NOMO-1 treated with DMSO at 0.1 percent for 48 hours (cell line): Measurements from ENCODE around the gene SRRM4.
"Not testable (repeated sequence)": the region's sequence is repeated elsewhere in the genome, so short reads cannot be mapped to it uniquely, and the experiment has no call there.

Source experiments
- DNase-seq: peaks from one replicate; lab custom pipeline; 2025; ENCODE audit not compliant: unreplicated experiment; lab: John Stamatoyannopoulos, UW

The SRRM4 gene

GRCh38 chr12:119068129-119068856 is 87.0 kb downstream of the SRRM4 start:
- no peak for DNase-seq

GRCh38 chr12:119069147-119069642 is 87.9 kb downstream of the SRRM4 start:
- no peak for DNase-seq

- DNase-seq: no peak
These were observed 89.8 kb downstream of the SRRM4 start for GRCh38 chr12:119071176-119071575.

DNA sequence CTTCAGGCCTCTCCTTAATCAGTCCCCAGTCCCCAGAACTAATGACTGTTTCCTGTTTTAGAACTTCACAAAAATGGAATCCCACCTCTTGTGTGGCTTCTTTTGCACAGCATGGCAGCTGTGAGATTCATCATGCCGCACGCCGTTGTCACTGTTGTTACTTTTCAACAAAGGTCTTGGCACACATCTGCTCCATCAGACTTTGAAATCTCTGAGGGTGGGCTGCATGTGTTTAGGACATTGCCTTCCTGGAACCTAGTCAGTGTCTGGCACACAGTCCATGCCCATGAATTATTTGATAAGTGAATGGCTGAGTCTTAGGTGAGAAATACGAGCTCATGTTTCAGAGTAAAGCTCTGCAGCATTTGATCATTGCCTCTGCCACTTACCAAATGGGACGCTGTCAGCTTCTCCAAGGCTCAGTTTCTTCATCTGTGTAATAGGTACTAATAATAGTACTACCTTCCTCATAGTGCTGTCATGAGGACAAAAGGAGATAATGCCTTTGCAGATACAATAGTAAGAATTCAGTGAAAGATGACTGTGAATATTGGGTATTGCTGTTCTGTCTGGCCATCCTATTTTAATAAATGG is 90.4 kb downstream of the SRRM4 start:
- DNase-seq: no peak

DNA sequence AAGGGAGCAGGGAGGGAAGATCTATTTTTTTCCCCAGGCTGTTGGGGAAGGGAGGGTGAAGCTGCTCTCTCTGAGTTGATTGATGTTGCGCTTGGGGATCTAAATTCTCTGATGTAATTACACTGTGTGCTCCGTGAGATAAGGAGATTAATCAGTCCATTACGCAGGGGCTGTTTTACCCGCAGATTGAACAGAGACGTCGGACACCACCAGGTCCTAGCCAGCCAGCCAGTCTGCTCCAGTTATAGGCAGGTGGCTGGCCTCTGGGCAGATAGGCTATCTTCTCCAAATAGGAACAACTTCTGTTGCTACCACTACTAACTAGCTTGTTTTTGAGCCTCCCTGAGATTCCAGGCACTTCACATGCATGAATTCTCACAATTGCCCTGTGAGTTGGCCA is 91.1 kb downstream of the SRRM4 start:
- no peak for DNase-seq

GRCh38 chr12:119075222-119075787 is 94.0 kb downstream of the SRRM4 start:
- DNase-seq: no peak

DNA sequence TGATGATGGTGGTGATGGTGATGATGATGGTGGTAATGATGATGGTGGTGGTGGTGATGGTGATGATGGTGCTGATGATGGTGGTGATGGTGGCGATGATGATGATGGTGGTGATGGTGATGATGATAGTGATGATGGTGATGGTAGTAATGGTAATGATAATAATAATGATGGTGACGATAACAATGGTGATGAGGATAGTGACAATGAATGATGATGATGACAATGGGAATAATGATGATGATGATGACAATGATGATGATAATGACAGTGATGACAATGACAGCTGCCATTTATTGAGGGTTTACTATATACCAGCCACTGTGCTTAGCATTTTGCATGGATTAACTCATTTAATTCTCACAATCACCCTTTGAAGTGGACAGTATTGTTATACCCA is 94.6 kb downstream of the SRRM4 start:
- DNase-seq: no peak

DNA sequence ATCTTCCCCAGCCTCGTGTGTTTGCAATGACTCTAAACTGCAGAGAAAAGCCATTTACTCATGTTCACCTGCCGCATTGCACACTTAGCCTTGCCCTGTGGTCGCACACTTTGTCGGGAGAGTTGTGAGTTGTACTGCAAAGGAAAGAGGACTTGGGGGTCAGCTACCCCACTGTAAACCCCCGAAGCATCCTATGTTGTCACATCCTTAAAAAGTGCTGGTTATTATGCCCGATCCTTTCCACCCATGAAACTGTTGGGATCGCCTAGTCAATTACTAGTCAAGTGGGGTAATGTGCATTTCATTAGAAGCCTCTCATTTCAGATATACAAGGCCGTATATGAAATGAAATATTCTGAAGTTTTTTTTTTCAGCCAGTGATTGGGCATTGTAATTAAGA is 98.2 kb downstream of the SRRM4 start:
- no peak for DNase-seq

- no peak for DNase-seq
These were observed 100.7 kb downstream of the SRRM4 start for GRCh38 chr12:119082016-119082415.

- no peak for DNase-seq
These were observed 101.2 kb downstream of the SRRM4 start for GRCh38 chr12:119082496-119082895.

DNA sequence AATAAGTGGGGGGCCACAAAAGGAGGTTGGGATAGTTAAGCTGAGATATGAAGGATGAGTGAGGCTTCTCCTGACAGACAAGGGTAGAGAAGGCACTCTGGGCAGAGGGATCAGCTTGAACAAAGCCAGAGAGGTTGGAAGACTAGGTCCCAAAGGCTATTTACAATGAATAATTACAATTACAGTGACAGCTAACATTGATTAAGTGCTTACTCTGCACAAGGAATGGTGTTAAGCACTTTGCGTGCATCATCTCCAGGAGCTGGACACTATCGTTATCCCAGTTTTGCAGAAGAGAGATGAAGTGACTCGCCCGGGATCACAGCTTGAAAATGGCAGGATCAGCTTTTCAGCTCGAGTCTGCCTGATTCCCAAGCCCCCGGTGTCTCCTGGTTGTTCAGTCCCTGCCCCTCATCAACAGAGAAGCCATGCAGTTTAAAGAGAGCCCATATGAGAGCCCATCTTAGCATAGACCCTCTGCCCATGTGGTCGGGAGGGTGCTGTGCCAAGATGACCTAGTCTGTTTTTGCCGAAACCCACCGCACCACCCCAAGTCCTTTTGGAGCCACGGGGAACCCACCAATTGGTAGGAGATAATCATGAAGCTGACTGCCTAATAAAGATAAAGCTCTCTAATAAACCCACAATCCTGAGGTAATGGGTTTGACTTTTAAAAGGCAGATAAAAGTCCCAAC is 107.5 kb downstream of the SRRM4 start:
- DNase-seq: no peak

GRCh38 chr12:119089380-119090013 is 108.2 kb downstream of the SRRM4 start:
- no peak for DNase-seq

DNA sequence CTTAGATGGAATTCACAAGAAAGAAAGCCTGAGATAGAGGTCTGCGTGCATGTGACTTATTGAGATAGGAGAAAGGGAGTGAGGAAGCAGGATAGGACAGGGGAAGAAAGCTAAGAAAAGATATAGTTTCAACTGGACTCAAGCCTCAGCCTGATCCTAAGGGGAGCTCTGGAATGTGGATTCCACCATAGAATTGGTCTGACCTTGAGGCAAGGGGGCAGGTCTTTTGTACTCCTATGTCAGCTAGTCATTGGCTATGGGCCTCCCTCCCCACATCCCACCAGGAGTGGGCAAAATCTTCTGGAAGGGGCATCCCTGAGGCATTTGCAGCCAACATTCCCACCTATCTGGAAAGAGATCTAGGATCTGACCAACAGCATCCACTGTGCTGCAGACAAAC is 108.9 kb downstream of the SRRM4 start:
- DNase-seq: no peak

GRCh38 chr12:119090865-119091264 is 109.5 kb downstream of the SRRM4 start:
- no peak for DNase-seq

GRCh38 chr12:119096429-119097202 is 115.3 kb downstream of the SRRM4 start:
- DNase-seq: no peak

DNA sequence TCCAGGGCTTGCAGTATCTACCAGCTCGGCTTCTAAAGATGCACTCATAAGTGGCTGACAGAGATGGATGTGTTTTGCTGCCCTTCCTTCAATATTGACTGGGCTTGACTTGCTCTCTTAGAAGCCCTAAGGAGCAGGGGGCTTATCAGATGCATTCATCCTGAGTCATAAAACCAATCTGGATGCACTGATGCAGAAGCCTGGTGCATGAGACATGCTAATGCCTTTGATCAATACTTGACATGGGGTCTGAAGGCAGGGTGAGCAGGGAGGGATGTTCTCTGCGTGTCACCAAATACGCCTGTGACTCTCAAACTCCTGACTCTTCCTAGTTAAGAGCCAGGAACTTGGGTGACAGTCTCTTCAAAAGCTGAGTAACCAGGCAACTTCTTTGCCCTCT is 119.6 kb downstream of the SRRM4 start:
- DNase-seq: no peak

- DNase-seq: no peak
These were observed 120.9 kb downstream of the SRRM4 start for GRCh38 chr12:119102274-119102673.

DNA sequence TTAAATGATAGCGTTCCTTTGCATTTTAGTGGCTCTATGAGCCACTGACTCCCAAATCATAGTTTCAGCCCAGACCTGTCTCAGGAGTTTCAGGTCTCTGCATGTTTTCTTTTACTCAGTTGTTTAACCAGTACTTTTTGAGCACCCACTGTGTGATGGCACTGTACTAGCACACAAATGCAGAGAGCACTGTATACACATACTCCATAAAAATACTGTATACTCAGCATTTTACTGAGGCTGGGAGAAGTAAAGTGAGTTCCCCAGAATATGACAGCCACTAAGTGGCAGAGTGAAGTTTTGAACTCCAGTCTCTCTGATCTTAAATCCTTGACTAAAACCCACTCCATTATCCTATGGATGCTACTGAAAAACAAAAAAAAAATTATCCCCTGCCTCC is 121.4 kb downstream of the SRRM4 start:
- DNase-seq: no peak

GRCh38 chr12:119104969-119105368 is 123.6 kb downstream of the SRRM4 start:
- DNase-seq: not testable (repeated sequence)

DNA sequence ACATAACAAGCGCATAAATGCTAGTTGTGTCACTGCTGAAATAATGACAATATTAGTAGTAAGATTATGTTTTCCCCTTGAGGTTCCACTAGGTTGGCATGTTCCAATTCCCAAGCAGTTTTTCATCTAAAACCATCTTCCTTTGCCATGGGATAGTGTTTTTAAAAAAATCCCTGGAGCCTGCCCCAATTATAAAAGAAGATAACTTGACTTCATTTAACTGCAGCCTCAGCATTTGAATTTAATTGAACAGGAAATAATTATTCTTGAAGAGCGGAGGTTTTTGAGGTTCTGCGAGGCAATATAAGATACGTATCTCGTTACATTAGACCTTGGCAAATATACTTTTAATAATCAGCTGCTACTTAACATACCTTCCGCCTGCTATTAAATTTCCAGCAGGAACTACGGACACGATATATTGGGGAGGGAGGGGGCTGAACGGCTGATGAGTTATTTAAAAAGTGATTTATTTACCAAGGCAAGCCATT is 132.2 kb downstream of the SRRM4 start:
- DNase-seq: no peak
